ENCODE results near the gene PLA2G15. TPM values are rescaled to one million over a fixed set of nuclear protein-coding genes. Genes with fewer than 3 reads are reported as not detected.

The PLA2G15 gene
- total RNA-seq, 1 donor from 2014 or later, result 16.6 TPM

- no peak for DNase-seq (ENCODE audit: low read depth, low spot score)
These were observed 7.2 kb downstream of the PLA2G15 start for GRCh38 chr16:68252383-68252782.

GRCh38 chr16:68253721-68254120 lies 8.5 kb downstream of the PLA2G15 start:
- DNase-seq (ENCODE audit: low read depth, low spot score), result no peak

GRCh38 chr16:68255712-68256111 lies 10.5 kb downstream of the PLA2G15 start:
- DNase-seq (ENCODE audit: low read depth, low spot score), result no peak

- DNase-seq (ENCODE audit: low read depth, low spot score), result no peak
These were observed 12.2 kb downstream of the PLA2G15 start for GRCh38 chr16:68257251-68257905.

- no peak for DNase-seq (ENCODE audit: low read depth, low spot score)
These were observed 13.0 kb downstream of the PLA2G15 start for GRCh38 chr16:68257906-68258800.

GRCh38 chr16:68259007-68259825 lies 14.0 kb downstream of the PLA2G15 start:
- DNase-seq (ENCODE audit: low read depth, low spot score), result no peak

- DNase-seq (ENCODE audit: low read depth, low spot score), result no peak
These were observed 18.5 kb downstream of the PLA2G15 start for GRCh38 chr16:68263559-68264127.

GRCh38 chr16:68264128-68265077 lies 19.2 kb downstream of the PLA2G15 start, which contains the start of gene SLC7A6:
Gene SLC7A6 (plus strand): TSS chr16:68264526. CDS start chr16:68274727, 10,201 bp downstream.
- no peak for DNase-seq (ENCODE audit: low read depth, low spot score)

- DNase-seq (ENCODE audit: low read depth, low spot score), result no peak
These were observed 20.1 kb downstream of the PLA2G15 start for GRCh38 chr16:68265078-68265920.

- DNase-seq (ENCODE audit: low read depth, low spot score), result no peak
These were observed 22.6 kb downstream of the PLA2G15 start for GRCh38 chr16:68267612-68268405.

GRCh38 chr16:68269793-68270192 lies 24.6 kb downstream of the PLA2G15 start:
- no peak for DNase-seq (ENCODE audit: low read depth, low spot score)

- DNase-seq (ENCODE audit: low read depth, low spot score), result no peak
These were observed 25.2 kb downstream of the PLA2G15 start for GRCh38 chr16:68270353-68270752.

- no peak for DNase-seq (ENCODE audit: low read depth, low spot score)
These were observed 27.5 kb downstream of the PLA2G15 start for GRCh38 chr16:68272507-68273209.

GRCh38 chr16:68273459-68273858 lies 28.3 kb downstream of the PLA2G15 start:
- DNase-seq (ENCODE audit: low read depth, low spot score), result no peak

- DNase-seq (ENCODE audit: low read depth, low spot score), result no peak
These were observed 28.7 kb downstream of the PLA2G15 start for GRCh38 chr16:68273896-68274295.

GRCh38 chr16:68274441-68274840 lies 29.3 kb downstream of the PLA2G15 start:
- no peak for DNase-seq (ENCODE audit: low read depth, low spot score)

- no peak for DNase-seq (ENCODE audit: low read depth, low spot score)
These were observed 30.5 kb downstream of the PLA2G15 start for GRCh38 chr16:68275611-68276191.

All from pulmonary artery endothelial cell (primary cell).